Measurements from ENCODE around the gene RASL10B.

The RASL10B gene

DNA sequence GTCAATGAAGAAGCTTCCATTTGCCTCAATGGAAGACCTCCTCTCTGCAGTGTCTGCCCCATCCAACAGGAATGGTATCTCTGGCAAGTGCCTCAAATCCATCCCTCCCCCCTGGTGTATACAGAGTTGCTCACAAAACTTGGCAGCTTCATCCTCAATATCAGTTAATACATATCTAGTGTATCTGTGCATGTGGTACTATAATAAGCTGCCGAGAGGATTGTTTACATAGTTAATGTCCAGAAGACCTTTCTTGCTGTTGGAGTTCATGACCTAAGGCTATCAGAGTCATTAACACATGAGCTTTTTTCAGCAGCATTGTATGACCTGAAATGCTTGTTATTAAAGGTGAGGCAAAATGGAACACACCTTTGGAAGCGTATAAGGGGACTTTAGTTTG, 14.0 kb upstream of the RASL10B start:
- DNase-seq (ENCODE audit: low read depth) = no peak

DNA sequence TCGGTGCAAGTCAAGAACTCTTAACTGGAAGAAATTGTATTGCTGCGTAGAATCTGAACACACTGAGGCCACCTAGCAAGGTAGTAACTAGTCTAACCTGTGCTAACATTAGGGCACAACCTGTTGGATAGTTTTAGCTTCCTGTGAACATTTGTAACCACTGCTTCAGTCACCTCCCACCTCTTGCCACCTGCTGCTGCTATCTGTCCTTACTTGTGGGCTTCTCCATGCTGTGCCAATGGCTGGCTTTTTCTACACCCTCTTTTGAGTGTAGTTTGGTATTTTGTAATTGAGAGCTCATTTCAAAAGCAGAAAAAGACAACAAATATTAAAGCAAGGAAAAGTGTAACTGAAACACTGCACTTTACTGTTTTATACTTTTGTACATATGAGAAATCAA, 7.7 kb upstream of the RASL10B start:
- DNase-seq (ENCODE audit: low read depth) = no peak

DNA sequence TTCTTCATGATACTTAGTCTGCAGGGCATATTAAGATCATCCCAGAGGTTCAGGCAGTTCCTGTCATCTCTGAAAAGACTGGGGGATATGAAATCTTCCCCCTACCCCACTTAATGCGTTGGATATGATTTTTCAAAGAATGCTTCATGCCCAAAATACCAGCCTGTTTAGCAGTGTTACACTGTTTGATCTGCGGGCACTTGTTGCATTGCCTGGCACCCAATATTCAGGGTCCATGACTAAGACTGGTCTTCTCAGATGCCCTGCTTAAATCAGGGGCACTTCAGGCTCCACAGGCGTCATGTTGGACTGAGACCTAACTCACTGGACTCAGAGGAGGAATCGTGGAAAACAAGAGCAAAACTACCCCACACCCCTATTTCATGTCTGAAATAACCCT, 6.4 kb upstream of the RASL10B start:
- no peak for DNase-seq (ENCODE audit: low read depth)

DNA sequence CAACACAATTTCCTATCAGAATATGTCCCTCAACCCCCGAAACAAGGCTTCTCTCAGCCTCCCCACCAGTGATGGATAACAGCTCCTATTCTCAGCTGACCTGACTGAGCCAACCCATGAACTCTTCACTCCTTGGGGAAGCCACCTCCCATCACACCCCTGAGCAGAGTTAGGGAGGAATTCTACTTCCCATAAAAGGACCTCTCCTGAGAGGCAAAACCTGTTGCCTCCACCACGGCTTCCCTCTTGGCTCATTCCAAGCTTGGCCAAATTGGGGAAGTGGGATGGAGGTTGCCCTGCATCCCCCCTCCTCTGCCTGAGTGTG, 5.7 kb upstream of the RASL10B start:
- DNase-seq (ENCODE audit: low read depth) = no peak

DNA sequence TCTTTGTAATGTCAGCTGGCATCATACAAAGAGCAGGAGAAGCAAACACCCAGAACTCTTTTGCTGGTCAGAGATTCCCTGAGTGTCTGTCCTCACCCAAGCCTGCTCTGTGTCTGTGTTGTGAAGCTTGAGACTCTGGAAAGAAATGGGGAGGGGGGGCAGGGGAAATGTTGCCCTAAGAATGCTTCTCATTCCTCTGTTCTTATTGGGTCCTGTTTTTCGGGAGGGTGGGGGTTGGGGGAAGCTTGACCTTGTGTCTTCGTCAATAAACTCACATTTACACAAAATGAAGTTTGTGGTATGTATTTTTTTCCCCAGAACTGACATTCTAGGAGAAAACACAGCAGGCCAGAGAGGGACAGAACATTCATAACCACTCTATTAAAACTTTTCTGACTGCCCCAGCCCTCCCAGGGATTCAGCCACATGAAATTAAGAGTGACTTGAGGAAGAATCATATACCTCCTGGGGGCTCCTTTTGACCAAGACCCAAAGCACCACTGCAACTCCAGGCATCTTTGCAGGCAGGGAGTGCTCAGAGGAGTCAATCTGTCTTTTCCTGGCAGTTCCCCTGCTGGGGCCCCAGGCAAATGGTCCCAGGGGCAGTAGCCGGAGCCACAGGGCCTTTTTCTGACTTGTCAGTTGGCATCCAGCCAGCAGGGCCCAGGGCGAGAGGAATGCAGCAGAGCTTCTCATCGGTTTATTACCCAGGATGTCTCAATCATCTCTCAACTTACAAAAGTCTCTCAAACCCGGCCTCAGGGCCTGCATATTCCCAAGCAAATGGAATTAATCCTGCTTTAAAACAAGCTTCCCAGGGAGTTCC, 5.1 kb upstream of the RASL10B start:
- no peak for DNase-seq (ENCODE audit: low read depth)

DNA sequence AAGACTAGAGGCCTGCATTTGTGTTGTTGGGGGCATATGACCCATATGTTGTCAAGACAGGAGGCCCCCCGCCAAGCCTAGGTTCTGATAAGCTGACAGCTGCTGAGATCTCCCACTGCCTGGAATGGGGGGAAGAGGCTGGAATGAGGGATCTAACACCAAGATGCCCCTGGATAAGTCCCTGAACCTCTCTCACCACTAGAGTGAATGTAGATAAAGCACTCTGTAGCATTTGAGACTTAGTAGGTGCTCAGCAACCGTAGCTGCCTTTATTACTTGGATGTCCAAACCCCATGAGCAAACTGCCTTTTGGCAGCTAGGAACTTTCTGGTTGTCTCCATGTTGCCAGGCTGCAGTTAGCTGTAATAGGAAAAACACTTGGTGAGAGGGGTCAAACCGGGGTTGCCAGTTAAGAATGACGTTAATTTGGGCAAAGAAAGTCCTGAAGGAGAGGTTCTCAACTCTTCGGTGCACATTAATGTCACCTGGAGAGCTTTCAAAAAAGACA, 4.4 kb upstream of the RASL10B start:
- no peak for DNase-seq (ENCODE audit: low read depth)

DNA sequence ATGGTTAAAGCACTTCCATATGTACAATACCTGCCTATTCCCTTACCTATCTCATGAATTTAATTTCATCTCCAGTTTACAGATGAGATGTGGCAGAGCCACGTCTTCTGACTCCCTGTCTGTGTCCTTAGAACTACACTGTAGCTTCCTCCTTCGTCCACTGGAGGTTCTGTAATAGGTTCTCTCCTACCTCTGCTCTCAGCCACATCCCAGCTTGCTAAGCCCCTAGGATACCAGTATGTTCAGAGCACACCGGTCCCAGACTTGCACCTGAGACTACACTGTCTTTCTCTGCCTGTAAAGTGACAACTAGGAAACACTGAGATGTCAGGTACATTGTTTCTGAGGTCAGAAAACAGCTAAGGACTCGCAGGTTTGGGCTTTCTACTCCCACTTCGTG, 3.8 kb upstream of the RASL10B start:
- DNase-seq (ENCODE audit: low read depth) = no peak

DNA sequence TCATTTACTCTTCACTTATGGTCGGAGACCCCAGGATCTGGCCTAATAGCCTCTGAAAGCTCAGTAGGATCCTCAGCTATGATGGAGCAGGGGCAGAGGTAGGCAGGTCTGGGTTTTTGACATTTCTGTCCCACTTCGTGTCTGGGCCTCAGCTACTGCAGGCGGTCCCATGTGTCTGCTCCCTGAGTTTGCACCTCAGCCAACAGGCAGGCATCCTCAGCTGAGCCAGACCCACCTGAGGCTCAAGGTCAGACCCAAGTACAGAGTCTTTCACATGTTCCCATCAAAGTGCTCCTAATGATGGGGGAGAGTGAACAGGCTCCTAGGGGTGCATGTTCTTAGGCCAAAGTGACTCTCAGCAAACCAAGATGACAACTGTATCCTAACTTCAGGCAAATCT, 2.9 kb upstream of the RASL10B start:
- DNase-seq (ENCODE audit: low read depth) = no peak

DNA sequence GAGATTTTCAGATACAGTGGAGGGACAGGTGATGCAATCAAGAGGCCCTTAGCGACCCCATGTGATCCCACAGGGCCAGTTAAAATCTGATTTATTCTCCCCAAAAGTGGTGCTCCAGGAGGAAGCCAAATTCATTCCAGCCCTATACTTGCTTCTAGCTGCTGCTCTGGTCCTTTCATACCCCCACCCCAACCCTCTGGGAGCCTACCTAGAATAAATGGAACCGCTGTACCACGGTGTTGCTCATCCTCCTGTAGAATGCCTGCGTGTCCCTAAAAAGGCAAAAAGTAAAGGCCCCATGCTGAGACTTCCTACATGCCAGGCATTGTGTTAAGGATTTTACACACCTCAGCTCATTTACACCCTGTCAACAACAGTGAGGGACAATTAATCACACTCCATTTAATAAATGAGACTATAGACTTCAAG, 2.0 kb upstream of the RASL10B start:
- DNase-seq (ENCODE audit: low read depth) = no peak

DNA sequence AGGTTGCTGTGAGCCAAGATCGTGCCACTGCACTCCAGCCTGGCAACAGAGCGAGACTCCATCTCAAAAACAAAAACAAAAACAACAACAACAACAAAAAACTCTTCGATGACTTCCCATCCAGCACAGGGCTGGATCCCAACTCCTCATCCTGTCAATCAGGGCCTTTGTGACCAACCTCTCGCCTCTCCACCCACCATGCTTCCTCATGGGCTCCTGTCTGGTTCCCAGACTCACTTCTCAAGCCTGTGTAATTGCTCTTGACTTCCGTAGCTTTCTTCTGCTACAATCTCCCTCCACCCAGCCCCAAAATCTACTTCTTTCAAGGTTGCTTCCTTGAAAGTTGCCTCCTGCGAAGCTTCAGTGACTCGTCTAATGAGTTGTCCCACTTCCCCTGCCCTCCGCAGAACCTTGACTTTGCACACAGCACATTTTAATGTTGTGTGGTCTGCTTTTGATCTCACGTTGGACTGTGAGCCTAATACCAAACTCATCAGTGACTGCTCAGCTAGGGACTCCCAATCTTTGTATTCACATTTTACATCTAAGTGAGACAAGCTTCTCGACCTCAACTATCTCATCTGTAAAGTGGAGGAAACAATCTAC, 936 bp upstream of the RASL10B start:
- DNase-seq (ENCODE audit: low read depth) = no peak

DNA sequence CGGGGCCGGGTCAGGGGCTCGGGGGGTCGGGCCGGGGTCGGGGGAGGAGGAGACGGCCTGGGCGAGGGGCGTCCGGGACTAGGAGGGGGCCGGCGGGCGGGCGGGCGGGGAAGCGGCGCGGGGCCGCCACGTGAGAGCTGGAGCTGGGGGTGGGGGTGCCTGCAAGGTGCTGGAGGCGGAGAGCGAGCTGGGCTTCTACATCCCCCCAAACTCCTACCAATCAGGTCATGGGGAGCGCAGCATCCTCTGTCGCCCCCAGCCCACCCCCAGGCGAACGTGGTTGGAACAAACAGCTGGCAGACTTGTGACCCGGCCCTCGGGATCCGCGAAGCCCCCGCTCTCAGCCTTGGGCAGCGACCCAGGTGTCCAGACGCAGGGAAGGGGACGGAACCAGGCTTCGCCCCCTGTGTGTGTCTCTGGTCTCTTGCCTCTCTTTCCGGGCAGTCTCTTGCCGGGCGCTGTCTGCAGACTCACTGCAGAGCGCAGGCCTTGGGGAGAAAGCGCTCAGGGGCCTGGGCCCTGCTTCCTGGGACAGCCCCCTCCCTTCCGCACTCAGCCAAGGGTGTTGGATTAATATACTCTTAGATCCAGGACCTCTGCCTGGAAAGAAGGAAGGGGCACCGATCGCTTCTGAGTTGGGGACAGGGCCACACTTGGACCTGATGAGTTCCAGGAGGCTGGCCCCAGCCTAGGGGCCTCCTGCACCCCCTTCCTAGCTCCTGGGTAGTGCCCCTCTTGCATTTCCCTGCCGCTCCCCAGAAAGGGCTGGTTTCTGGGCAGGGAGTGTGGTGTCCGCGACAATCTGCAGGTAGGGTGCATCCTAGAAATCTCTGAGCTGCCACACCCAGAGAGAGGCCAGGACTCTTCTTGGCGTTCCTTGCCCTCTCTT, 722 bp downstream of the RASL10B start:
- no peak for DNase-seq (ENCODE audit: low read depth)

DNA sequence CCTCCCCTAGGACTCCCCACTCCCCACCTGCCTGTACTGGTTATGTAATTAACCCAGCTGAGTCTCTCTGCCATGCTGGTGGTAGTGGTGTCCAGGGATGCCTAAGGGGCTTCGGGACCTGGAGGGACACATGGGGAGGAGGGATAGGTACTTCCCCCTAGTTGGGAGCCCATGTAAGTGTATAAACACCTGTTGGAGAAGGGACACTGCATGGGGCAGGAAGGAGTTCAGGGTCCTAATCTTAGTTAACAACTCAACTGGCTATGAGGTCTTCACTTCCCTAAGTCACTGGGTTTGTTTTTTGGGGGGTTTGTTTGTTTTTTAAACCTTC, 1.3 kb downstream of the RASL10B start:
- no peak for DNase-seq (ENCODE audit: low read depth)

DNA sequence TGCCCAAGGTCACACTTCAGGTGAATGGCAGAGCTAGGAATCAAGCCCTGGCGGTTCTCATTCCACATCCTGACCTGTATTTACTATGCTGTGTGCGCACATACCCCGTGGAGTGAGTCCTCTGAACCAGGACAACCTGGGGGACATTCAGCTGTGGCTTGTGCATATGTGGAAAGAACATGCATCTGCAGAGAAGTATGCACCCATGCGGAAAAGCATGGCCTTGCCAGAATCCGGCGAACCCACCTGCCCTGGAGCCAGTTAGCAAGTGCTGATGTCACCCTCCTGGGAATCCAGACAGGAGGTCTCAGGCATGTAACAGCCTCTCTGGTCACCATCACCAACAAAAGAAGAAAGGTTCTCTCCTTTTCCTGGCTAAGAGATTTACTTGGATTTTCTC, 1.9 kb downstream of the RASL10B start:
- no peak for DNase-seq (ENCODE audit: low read depth)

DNA sequence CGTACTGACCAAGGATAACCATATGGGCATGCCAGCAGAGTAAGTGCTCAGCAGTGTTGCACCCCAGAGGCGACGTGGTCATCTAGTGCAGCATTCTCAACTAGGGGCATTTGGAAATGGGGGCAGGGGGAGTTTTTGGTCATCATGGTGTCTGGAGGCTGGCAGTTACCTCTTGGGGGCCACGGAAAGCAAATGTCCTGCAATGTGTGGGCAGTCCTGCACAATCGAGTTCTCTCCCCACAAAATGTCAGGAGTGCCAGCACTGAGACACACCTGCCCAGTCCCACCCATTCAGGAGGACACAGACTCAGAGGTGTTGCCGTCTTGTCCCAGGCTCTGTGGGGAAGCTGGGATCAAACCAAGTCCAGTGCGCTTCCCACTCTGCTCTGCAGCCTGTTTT, 3.0 kb downstream of the RASL10B start:
- no peak for DNase-seq (ENCODE audit: low read depth)

DNA sequence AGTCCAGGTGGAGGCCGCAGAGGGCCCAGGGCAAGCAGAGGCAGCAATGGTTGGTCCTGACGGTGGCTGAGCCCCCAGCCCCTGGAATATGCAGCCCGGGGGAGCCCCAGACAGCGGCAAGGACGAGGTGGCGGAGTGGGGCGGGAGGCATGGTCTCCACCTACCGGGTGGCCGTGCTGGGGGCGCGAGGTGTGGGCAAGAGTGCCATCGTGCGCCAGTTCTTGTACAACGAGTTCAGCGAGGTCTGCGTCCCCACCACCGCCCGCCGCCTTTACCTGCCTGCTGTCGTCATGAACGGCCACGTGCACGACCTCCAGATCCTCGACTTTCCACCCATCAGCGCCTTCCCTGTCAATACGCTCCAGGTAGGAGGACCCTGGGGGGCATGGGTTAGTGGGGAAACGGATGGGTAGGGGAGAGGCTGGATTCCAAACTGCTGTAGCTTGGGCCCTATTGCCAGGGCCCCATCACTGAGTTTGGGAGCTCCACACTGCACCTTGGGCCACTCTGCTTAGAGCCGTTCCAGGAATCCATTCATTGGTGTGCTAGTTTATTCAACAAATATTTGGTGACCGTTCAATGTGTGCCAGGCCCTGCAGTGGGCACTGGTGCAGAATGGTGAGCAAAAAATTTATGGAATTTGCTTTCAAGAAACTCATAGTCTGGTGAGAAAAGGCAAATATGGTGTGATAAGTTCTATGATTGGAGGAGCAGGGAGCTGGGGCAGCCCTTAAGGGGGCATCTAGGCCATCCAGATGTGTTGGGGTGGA, 3.8 kb downstream of the RASL10B start:
- DNase-seq (ENCODE audit: low read depth) = no peak

DNA sequence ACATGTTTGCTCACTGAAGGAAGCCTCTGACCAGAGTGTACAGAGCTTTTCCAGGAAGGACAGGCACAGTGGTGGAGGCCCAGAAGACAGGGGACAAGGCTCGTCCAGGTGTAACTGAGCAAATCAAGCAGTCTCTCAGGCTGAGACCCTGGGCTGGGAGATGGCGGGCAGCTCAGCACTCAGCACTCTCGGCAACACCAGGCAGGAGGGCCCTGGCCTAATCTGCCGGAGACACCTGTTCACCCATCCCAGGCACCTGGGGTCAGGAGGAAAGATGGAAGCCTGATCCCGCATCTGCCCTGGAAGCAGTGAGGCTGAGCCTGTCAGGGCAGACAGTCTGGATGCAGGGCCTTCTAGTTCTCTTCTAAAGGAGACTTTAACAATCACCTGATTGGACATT, 4.8 kb downstream of the RASL10B start:
- no peak for DNase-seq (ENCODE audit: low read depth)

DNA sequence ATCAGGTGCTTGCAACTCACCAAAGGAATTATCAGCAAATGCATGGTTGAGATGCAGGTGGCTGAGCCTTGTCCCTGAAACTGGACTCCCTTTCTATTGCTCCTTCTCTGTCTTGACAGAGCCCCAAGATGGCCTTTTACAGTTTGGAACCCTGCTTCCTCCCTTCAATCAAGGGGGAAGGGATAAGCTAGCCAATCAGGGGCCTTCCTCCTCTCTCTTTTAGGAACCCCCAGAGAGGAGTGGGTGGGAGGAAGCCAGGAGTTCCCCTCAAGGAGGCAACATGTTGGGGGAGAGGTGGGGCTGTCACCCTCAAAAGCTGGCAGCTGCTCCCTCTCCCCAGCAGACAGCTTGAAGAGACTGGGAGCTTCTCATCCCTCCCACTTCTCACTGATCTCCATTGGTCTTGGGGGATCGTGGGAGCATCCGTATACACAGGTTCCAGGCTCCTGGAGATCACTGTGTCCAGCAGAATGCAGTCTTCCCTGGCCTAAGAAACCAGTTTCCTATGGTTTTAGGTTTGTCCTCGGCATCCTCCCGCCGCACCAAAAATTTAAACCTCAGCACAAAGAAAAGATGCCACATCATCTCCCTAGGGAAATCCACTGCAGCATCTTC, 7.2 kb downstream of the RASL10B start:
- DNase-seq (ENCODE audit: low read depth) = no peak

DNA sequence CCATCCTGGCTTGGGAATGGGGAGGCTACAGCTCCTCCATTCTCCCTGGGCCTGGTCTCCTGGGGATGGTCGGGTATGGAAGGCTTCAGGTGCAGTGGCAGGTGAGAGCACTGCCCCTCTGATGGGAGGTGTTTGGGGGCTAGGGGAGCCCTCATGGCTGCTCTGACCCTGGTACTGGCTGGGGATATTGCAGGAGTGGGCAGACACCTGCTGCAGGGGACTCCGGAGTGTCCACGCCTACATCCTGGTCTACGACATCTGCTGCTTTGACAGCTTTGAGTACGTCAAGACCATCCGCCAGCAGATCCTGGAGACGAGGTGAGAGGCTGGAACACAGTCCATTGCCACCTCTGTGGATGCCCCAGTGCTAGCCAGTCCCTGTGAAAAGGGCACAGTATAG, 8.8 kb downstream of the RASL10B start:
- DNase-seq (ENCODE audit: low read depth) = no peak

DNA sequence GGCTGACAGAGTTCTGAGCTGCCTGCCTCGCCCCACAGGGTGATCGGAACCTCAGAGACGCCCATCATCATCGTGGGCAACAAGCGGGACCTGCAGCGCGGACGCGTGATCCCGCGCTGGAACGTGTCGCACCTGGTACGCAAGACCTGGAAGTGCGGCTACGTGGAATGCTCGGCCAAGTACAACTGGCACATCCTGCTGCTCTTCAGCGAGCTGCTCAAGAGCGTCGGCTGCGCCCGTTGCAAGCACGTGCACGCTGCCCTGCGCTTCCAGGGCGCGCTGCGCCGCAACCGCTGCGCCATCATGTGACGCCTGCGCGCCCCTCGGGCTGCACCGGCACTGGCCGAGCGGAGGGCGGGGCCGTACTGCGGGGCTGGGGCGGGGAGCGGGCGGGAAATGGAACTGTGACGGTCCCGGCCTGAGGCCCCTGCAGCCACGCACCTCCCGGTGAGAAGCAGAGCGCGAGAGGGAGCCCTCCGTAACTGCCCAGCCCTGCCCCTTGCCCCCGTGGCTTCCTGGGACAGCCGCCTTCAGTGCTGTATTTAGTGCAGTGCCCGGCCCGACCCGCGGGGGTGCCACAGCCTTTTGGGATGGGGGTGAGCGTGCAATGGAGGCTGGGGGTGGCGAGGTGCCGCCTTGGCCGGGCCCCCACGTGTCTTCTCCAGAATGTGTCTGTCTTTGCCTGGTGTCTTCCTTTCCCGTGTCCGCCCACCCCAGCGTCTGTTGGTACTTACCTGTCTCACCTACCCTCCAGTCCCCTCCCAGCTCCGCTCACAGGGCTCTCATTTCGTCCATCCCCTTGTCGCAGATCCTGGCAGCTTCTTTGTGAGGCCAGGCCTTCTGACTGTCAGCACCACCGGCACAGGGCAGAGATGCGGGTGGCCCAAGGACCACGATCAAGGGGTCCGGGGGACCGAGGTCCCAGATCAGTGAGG, 9.8 kb downstream of the RASL10B start:
- DNase-seq (ENCODE audit: low read depth) = no peak

DNA sequence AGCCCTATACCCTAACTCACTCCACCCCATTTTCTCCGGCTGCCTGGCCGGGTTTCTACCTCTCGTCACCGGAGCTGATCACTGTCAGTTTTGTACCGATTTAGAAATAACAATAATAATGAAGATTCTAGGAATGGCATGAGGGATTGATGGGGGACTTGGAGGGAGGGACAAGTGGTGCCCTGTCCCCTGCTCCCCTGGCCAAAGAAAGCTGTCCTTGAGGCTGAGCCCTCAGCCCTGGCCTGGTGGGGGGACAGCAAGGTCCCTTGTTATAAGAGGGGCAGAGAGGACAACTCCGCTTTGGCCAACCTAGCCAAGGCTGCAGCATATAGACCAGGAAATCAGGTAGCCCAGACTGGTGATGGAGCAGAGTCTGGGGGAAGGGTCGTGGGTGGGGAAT, 11.1 kb downstream of the RASL10B start:
- no peak for DNase-seq (ENCODE audit: low read depth)
